Sigmoid colon (tissue), 7 donors: Measurements from ENCODE around the gene GCM1. TPM values are rescaled to one million over a fixed set of nuclear protein-coding genes. Genes with fewer than 3 reads are reported as not detected.

ENCODE experiments used
- DNase-seq: peaks from one replicate; pipeline ENCODE4 v3.0.0-alpha.2; 2019
- H3K27ac ChIP-seq, 4 donors: fragments of 200-600 bp; sonication (generic); one replicate each; pipeline ENCODE4 v1.5.1; 2016 to 2019; ENCODE audit warnings: mild to moderate bottlenecking in 1 of 4
- H3K27me3 ChIP-seq, 3 donors: fragments of 200-600 bp; sonication (generic); one replicate each; pipeline ENCODE4 v1.5.1; 2019; ENCODE audit warnings: mild to moderate bottlenecking in 1 of 3
- H3K36me3 ChIP-seq, 4 donors: fragments of 200-600 bp; sonication (generic); one replicate each; pipeline ENCODE4 v1.5.1; 2016 to 2019
- H3K4me1 ChIP-seq, 4 donors: fragments of 200-600 bp; sonication (generic); one replicate each; pipeline ENCODE4 v1.5.1; 2017 to 2019
- H3K4me3 ChIP-seq, 4 donors: fragments of 200-600 bp; sonication (generic); one replicate each; pipeline ENCODE4 v1.5.1; 2017 to 2019; ENCODE audit warnings: mild to moderate bottlenecking in 2 of 4, moderate library complexity in 1 of 4
- H3K9me3 ChIP-seq, 4 donors: fragments of 200-600 bp in 3 of 4; sonication (generic) in 3 of 4; one replicate each; pipeline versions ENCODE4 v1.5.1 to v1.6.1; 2013 to 2019
- EP300 ChIP-seq, 4 donors: sonication (generic); formaldehyde crosslinking; IDR thresholded peaks; one replicate each; pipeline ENCODE4 v1.6.1; 2017; ENCODE audit warnings: antibody characterized with exemption in 4 of 4
- POLR2A ChIP-seq, 2 donors: fragments of 450-650 bp; IDR thresholded peaks; one replicate each; pipeline ENCODE4 v1.6.1; 2016; ENCODE audit warnings: antibody characterized with exemption in 2 of 2, mild to moderate bottlenecking in 2 of 2, moderate library complexity in 2 of 2
- POLR2AphosphoS5 ChIP-seq, 4 donors: sonication (generic); formaldehyde crosslinking; IDR thresholded peaks; one replicate each; pipeline ENCODE4 v1.6.1; 2017; ENCODE audit warnings: antibody characterized with exemption in 4 of 4
- WGBS, 2 donors: extraction: QIAGEN DNeasy Blood & Tissue Kit; methylation state at CpG; one replicate each; pipeline ENCODE4 v1.1.7; 2013; 5-methylcytosine and 5-hydroxymethylcytosine counted together
- intact Hi-C: fragments of 100-400 bp; cut with DNase I; formaldehyde crosslinking; loops from one replicate; pipeline ENCODE4 v1.15.1; 2023
- polyA plus RNA-seq, 3 donors: library from polyadenylated mRNA; stranded (reverse); fragments of 200-250 nt; gene quantifications; one replicate each; pipeline ENCODE4 v1.2.3, GENCODE V29; 2013
- total RNA-seq, 4 donors: library from RNA; depleted of rRNA; stranded (reverse); fragments of >200 nt; gene quantifications; one replicate each; pipeline ENCODE4 v1.1.0, GENCODE V29; 2016
- TF ChIP-seq, protein P1 (sequence below), 4 experiments: fragments of 450-650 bp in 3 of 4; fragments of 200-600 bp in 1 of 4; IDR thresholded peaks; one replicate each; pipeline ENCODE4 v1.5.1; 2016 to 2019; ENCODE audit warnings: antibody characterized with exemption in 4 of 4, mild to moderate bottlenecking in 3 of 4, moderate library complexity in 2 of 4
- donor health status: healthy with polysubstance abuse.
- donor health status: Bipolar disorder and iron deficiency.
- donor health status: healthy.

GCM1 gene
- total and polyA plus RNA-seq, 7 donors: 0.09 TPM; not detected in 6

GRCh38 chr6:53154794-53155193, 6.2 kb upstream of the GCM1 start:
- H3K9me3 ChIP-seq: no peaks in the 10 kb centered on the region
- WGBS, 2 donors: 89 to 92% methylated on average over 2 of the region's 2 CpGs
- intact Hi-C loops: no loop called here
- H3K27ac ChIP-seq: no peak overlapping the region
- no peaks in the 10 kb centered on the region for H3K36me3 ChIP-seq
- no peaks in the 10 kb centered on the region for H3K4me1 ChIP-seq
- no peak overlapping the region for H3K4me3 ChIP-seq
- H3K27me3 ChIP-seq: no peaks in the 10 kb centered on the region
- DNase-seq: no peak
- TF ChIP-seq POLR2AphosphoS5 (IDR thresholded peaks at IDR 0.05): no peak
- TF ChIP-seq POLR2A (IDR thresholded peaks at IDR 0.05): no peak

DNA sequence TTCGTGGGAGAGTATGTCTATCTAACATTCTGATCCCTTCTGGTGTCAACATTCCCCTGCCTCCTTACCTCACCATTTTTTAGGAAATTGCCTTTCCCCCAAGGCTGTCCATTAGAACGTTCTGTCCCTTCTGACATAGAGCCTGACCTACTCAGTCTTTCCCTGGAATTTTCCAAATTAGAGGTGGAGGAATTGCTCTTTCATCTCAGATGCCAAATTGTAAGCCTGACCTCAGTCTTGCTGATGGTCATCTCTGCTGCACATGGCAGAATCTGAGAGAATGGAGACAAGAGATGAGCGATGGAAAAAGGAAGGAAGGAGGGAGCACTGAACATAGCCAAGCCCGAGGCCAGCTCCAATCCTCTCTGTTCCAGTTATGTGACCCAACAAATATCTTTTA, 5.4 kb upstream of the GCM1 start:
- intact Hi-C loops: no loop called here
- WGBS, 2 donors: 83 to 84% methylated on average over 4 of the region's 4 CpGs
- Histone ChIP-seq H3K4me3 (no peak overlapping the region), H3K9me3 (no peaks in the 10 kb centered on the region), H3K27ac (no peak overlapping the region), H3K27me3 (no peaks in the 10 kb centered on the region), H3K36me3 (no peaks in the 10 kb centered on the region), H3K4me1 (no peaks in the 10 kb centered on the region)
- TF ChIP-seq EP300 (IDR thresholded peaks at IDR 0.05) (no peak), POLR2A (IDR thresholded peaks at IDR 0.05) (no peak), POLR2AphosphoS5 (IDR thresholded peaks at IDR 0.05) (no peak)
- TF ChIP-seq, protein P1, sequence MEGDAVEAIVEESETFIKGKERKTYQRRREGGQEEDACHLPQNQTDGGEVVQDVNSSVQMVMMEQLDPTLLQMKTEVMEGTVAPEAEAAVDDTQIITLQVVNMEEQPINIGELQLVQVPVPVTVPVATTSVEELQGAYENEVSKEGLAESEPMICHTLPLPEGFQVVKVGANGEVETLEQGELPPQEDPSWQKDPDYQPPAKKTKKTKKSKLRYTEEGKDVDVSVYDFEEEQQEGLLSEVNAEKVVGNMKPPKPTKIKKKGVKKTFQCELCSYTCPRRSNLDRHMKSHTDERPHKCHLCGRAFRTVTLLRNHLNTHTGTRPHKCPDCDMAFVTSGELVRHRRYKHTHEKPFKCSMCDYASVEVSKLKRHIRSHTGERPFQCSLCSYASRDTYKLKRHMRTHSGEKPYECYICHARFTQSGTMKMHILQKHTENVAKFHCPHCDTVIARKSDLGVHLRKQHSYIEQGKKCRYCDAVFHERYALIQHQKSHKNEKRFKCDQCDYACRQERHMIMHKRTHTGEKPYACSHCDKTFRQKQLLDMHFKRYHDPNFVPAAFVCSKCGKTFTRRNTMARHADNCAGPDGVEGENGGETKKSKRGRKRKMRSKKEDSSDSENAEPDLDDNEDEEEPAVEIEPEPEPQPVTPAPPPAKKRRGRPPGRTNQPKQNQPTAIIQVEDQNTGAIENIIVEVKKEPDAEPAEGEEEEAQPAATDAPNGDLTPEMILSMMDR (IDR thresholded peaks at IDR 0.05): no peak
- DNase-seq: no peak

GRCh38 chr6:53152576-53152975, 3.9 kb upstream of the GCM1 start:
- intact Hi-C loops: no loop called here
- Histone ChIP-seq H3K4me3 (no peak overlapping the region), H3K9me3 (no peaks in the 10 kb centered on the region), H3K27me3 (no peaks in the 10 kb centered on the region), H3K4me1 (no peaks in the 10 kb centered on the region), H3K27ac (no peak overlapping the region), H3K36me3 (no peaks in the 10 kb centered on the region)
- WGBS, 2 donors: 93 to 96% methylated on average over 2 of the region's 2 CpGs
- DNase-seq: no peak
- TF ChIP-seq, protein P1 (IDR thresholded peaks at IDR 0.05): no peak
- TF ChIP-seq POLR2A (IDR thresholded peaks at IDR 0.05) (no peak), EP300 (IDR thresholded peaks at IDR 0.05) (no peak), POLR2AphosphoS5 (IDR thresholded peaks at IDR 0.05) (no peak)

GRCh38 chr6:53151676-53152075, 3.0 kb upstream of the GCM1 start:
- TF ChIP-seq POLR2AphosphoS5 (IDR thresholded peaks at IDR 0.05): no peak
- TF ChIP-seq EP300 (IDR thresholded peaks at IDR 0.05): no peak
- no peak for TF ChIP-seq POLR2A (IDR thresholded peaks at IDR 0.05)
- TF ChIP-seq, protein P1 (IDR thresholded peaks at IDR 0.05): no peak
- no peak for DNase-seq
- Histone ChIP-seq H3K9me3 (no peaks in the 10 kb centered on the region), H3K4me1 (no peaks in the 10 kb centered on the region), H3K36me3 (no peaks in the 10 kb centered on the region), H3K27ac (no peak overlapping the region), H3K27me3 (no peaks in the 10 kb centered on the region), H3K4me3 (no peak overlapping the region)
- intact Hi-C loops: no loop called here
- 60 to 80% methylated on average over 3 of the region's 3 CpGs for WGBS, 2 donors

- H3K9me3 ChIP-seq: no peaks in the 10 kb centered on the region
- H3K4me1 ChIP-seq: peaks cover 0 to 57% (median 43%) of the 10 kb centered on the region in 4 donors
- no peak for DNase-seq
- intact Hi-C loops: loop anchor here (5.0 to 10.0 kb wide), 2 partner anchors 78 to 150 kb away; partner anchors contain the start of genes FBXO9 and GSTA4
- 91 to 93% methylated on average over 2 of the region's 2 CpGs for WGBS, 2 donors
- H3K36me3 ChIP-seq: no peaks in the 10 kb centered on the region
- peak overlapping the region; percentile 53 to 79 (median 77) for H3K27ac ChIP-seq
- TF ChIP-seq, protein P1 (IDR thresholded peaks at IDR 0.05): no peak
- TF ChIP-seq POLR2AphosphoS5 (IDR thresholded peaks at IDR 0.05) (no peak), EP300 (IDR thresholded peaks at IDR 0.05) (no peak), POLR2A (IDR thresholded peaks at IDR 0.05) (no peak)
- H3K4me3 ChIP-seq: no peak overlapping the region
- no peaks in the 10 kb centered on the region for H3K27me3 ChIP-seq
Observed at GRCh38 chr6:53144802-53145201, 3.8 kb downstream of the GCM1 start.
